GM19023 (cell line): ENCODE results near the gene ALDH4A1.
"Not testable (repeated sequence)": the region's sequence is repeated elsewhere in the genome, so short reads cannot be mapped to it uniquely, and the experiment has no call there.

Experiments used
- ATAC-seq: cut with Tn5 transposase; IDR thresholded peaks from one replicate; pipeline ENCODE4 v1.9.1; 2021; ENCODE audit warnings: mild to moderate bottlenecking, moderate library complexity; ENCODE audit not compliant: unreplicated experiment

ALDH4A1 gene

DNA sequence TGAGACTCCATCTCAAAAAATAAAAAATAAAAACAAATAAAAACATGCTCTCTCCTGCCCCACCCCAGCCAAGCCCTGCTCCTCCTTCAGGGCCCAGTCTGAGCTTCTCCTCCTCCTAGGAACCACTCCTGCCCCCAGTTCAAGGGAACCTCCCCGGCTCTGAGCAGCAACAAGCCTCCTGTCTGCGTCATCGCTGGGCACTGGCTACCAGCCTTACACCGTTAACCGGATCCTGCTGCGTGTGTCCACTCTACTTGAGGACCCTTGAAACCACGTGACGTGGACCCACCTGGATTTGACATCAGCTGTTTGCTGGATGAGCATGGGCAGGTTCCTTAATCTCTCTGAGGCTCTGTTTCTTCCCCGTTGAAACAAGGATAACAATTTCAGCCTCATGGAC, 41.3 kb downstream of the ALDH4A1 start:
- ATAC-seq = no peak

- no peak for ATAC-seq
Measured at GRCh38 chr1:18859560-18859959, 42.8 kb downstream of the ALDH4A1 start, which contains the start of gene TAS1R2. Gene TAS1R2, minus strand, starts transcription at chr1:18859660. Its CDS starts 0 bp downstream, at chr1:18859660.

GRCh38 chr1:18858070-18858688, 44.2 kb downstream of the ALDH4A1 start:
- ATAC-seq = no peak

DNA sequence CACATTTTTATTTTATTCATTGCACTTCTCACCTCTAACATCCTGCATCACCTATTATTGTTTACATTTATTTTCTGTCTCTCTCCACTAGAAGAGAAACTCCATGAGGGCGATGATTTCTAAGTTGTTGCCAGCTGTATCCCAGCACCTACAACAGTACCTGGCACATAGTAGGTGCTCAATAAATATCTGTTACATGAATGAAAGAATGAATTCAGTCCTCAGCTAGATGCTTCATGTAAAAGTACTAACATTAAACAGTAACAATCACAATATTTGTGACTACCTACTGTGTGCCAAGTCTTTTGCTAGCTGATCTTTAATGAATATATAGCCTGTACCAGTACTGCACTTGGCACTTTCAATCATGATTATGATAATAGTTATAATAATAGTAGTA, 45.9 kb downstream of the ALDH4A1 start:
- no peak for ATAC-seq

- no peak for ATAC-seq
Measured at GRCh38 chr1:18855573-18855972, 46.8 kb downstream of the ALDH4A1 start.

DNA sequence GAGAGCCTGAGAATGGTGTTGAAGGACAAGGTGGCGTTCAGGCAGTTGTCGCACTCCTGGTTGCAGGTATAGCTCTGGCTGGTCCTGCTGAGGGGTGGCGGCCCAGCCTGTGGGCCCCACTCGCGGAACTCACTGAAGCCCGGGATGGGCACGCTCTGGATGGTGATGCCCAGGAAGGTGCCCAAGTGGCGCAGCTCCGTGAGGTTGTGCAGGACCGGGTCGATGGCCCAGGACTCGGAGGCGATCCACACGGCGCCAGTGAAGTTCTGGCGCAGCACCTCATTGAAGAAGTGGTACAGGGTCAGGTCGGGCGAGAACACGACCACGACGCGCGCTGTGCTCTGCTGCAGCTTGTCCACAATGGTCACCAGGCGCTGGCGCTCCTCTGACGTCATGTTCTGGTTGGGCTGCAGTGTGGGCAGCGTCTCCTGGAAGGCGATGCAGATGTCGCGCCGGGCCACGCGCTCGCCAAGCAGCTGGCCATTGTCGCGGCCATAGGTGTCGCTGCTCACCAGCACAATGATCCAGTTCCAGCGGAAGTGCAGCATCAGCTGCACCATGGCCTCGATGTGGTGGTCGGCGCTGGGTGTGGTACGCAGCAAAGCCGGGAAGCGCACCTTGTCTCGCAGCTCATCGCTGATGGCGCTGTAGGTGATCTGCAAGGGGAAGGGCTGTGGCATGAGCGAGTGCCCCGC, 47.9 kb downstream of the ALDH4A1 start:
- no peak for ATAC-seq

DNA sequence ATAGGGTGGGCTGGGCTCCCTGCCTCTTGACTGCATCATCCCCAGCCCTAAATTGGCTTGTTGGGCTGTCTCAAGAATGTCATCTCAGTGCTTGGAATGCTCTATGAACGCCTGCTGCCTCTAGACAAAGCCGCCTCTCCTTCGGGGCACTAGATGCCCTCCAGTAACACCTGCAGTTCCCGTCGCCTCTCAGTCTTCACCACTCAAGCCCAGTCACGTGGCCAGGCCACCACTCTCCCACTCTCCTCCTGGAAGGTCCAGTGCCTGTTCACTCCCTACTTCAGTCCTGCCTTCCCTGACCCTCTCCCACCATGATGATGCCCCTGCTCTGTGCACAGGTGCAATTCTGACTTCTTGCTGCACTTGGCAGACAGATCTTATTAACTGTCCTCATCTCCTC, 49.9 kb downstream of the ALDH4A1 start:
- ATAC-seq = no peak

DNA sequence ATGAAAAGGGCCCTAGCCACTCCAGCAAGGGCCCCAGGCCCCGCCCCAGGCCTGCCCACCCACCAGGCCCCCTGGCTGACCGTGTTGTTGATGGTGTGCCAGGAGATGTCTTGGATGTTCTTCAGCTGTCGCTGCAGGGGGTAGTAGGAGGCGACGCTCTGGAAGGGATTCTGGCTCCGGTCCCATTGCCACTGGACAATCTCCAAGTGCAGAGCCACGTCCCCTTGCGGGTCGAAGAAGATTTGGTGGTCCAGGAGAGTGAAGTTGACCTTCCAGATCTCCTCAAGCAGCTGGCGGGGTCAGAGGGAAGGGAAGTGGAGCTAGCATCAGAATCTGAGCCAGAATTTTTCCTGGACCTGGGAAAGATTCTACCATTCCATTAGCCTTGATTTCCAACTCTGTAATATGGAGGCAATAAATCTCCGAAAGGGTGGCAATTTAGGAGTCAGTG, 53.1 kb downstream of the ALDH4A1 start:
- ATAC-seq = no peak

DNA sequence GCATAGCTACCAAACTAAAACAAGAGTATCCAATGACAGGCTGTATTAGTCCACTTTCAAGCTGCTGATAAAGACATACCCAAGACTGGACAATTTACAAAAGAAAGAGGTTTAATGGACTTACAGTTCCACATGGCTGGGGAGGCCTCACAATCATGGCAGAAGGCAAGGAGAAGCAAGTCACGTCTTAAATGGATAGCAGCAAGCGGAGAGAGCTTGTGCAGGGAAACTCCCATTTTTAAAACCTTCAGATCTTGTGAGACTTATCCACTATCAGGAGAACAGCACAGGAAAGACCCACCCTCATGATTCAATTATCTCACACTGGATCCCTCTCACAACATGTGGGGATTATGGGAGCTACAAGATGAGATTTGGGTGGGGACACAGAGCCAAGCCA, 54.6 kb downstream of the ALDH4A1 start:
- not testable (repeated sequence) for ATAC-seq

- no peak for ATAC-seq
Measured at GRCh38 chr1:18840145-18840544, 62.2 kb downstream of the ALDH4A1 start.

GRCh38 chr1:18836654-18837053, 65.7 kb downstream of the ALDH4A1 start:
- no peak for ATAC-seq

GRCh38 chr1:18832319-18832718, 70.0 kb downstream of the ALDH4A1 start:
- ATAC-seq = not testable (repeated sequence)

GRCh38 chr1:18831656-18832055, 70.7 kb downstream of the ALDH4A1 start:
- ATAC-seq = no peak

DNA sequence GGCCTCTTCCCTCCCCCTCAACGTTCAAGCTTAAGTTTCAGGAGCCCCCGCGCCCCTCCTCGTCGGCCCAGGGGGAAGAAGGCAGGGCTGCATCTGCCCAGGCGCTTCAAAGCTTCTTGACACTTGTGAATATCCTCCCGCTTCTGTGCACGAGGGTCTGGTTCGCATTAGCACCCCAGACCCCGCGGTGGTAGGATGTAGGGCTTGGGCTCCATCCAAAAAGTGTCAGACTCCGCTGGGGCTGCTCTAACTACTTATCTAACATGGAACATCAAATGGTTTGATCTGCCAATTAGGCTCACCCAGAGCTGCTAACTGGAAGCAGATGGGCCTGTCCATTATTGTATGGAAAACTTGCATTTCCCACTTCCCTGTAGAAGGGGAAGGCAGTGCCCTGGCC, 71.8 kb downstream of the ALDH4A1 start:
- ATAC-seq = no peak

DNA sequence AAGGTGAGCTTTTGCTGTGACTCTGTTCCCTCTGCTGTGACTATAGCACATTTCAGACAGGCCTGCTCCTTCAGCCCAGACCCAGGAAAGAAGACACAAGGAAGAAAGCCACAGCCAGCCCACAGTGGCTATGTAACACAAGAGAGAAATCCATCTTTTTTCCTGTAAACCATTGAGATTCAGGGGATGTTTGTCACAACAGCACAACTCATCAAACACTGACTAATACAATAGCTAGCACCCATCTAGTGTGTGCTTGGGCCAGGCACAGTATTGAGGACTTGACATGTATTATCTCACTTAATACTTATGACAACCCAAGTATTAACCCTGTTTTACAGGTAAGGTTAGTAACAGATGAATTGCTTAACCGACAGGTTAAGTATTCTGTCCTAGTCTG, 72.7 kb downstream of the ALDH4A1 start:
- no peak for ATAC-seq

DNA sequence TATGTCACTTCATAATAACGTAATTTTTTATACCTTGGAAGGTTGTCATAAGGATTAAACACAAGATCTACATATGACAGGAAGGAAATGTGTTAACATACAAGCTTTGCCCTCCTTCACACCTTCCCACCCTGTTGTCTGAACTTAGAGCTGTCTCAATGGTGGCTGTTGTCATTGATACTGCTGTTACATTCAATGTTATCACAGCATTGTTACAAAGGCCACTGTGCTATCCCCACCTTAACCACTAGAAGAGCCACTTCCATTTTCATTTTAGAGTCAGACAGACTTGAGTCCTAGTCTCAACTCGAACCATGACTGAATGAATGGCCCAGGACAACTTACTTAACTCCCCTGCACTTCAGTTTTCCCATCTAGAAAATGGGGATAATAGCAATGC, 74.1 kb downstream of the ALDH4A1 start:
- no peak for ATAC-seq

DNA sequence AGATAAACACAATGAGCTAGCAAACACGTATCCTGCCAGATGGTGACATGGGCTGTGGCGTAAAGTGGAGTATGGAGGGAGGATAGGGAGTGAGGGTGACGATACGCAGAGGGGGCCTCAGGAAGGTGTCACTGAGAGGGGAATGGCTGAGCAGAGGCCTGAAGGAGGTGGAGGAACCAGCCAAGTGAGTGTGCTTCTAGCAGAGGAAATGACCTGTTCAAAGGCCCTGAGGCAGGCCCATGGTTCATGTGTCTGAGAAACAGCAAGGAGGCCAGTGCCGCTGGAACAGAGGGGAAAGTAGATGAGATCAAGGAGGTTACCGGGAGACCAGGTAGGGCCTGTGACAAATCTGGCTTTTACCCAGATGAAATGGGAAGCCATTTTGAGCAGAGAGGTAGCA, 78.9 kb downstream of the ALDH4A1 start:
- no peak for ATAC-seq
